GM18951 (cell line): ENCODE results near the gene ANGPTL1.

Experiments
- POLR2A ChIP-seq: IDR thresholded peaks from 4 replicates; pipeline ENCODE4 v1.6.1; 2011; ENCODE audit warnings: mild to moderate bottlenecking; ENCODE audit not compliant: insufficient read length, insufficient read depth; ENCODE audit errors: extremely low read depth
- in situ Hi-C: fragments of 300-500 bp; cut with MboI; formaldehyde crosslinking; loops from one replicate; pipeline ENCODE4 v1.12.0; 2022; ENCODE audit warnings: low sequenced_read_pairs, mixed read lengths, inconsistent platforms; ENCODE audit not compliant: unreplicated experiment

Gene ANGPTL1

GRCh38 chr1:178870944-178871343 is at the start of gene ANGPTL1:
Gene ANGPTL1, minus strand, starts transcription at chr1:178871077. Its CDS starts 5,301 bp downstream, at chr1:178865776.
- in situ Hi-C loops = no loop called here
- TF ChIP-seq POLR2A = no peak

GRCh38 chr1:178919581-178919980 is 48.7 kb upstream of the ANGPTL1 start:
- no peak for TF ChIP-seq POLR2A
- in situ Hi-C loops = no loop called here

- no peak for TF ChIP-seq POLR2A
- in situ Hi-C loops = no loop called here
Observed at GRCh38 chr1:178918955-178919354, 48.1 kb upstream of the ANGPTL1 start.

- in situ Hi-C loops = no loop called here
- TF ChIP-seq POLR2A = no peak
Observed at GRCh38 chr1:178918308-178918707, 47.4 kb upstream of the ANGPTL1 start.

- no peak for TF ChIP-seq POLR2A
- in situ Hi-C loops = no loop called here
Observed at GRCh38 chr1:178916448-178917174, 45.7 kb upstream of the ANGPTL1 start.

- no peak for TF ChIP-seq POLR2A
- in situ Hi-C loops = no loop called here
Observed at GRCh38 chr1:178912597-178912996, 41.7 kb upstream of the ANGPTL1 start.

- no peak for TF ChIP-seq POLR2A
Observed at GRCh38 chr1:178910023-178910422, 39.1 kb upstream of the ANGPTL1 start.

GRCh38 chr1:178908358-178908757 is 37.5 kb upstream of the ANGPTL1 start:
- in situ Hi-C loops = no loop called here
- no peak for TF ChIP-seq POLR2A

More at GRCh38 chr1:178910023-178910422, 39.1 kb upstream of the ANGPTL1 start:
- in situ Hi-C loops = no loop called here

- no peak for TF ChIP-seq POLR2A
- in situ Hi-C loops = no loop called here
Observed at GRCh38 chr1:178901482-178902125, 30.7 kb upstream of the ANGPTL1 start.

- in situ Hi-C loops = no loop called here
- no peak for TF ChIP-seq POLR2A
Observed at GRCh38 chr1:178899402-178899801, 28.5 kb upstream of the ANGPTL1 start.

GRCh38 chr1:178898401-178898800 is 27.5 kb upstream of the ANGPTL1 start:
- in situ Hi-C loops = no loop called here
- no peak for TF ChIP-seq POLR2A

GRCh38 chr1:178895928-178896327 is 25.1 kb upstream of the ANGPTL1 start:
- no peak for TF ChIP-seq POLR2A
- in situ Hi-C loops = no loop called here

GRCh38 chr1:178886551-178886950 is 15.7 kb upstream of the ANGPTL1 start:
- TF ChIP-seq POLR2A = no peak
- in situ Hi-C loops = no loop called here

- no peak for TF ChIP-seq POLR2A
- in situ Hi-C loops = no loop called here
Observed at GRCh38 chr1:178885869-178886268, 15.0 kb upstream of the ANGPTL1 start.
